ENCODE measurements around the gene FAM241B. TPM values are rescaled to one million over a fixed set of nuclear protein-coding genes. Genes with fewer than 3 reads are reported as not detected.

Gene FAM241B
- total RNA-seq, 2 experiments from 2014 or later, result 10.8 to 12.5 TPM

GRCh38 chr10:69669409-69669808, 39.4 kb downstream of the FAM241B start:
- CTCF ChIA-PET, result interaction anchor here (1.3 kb wide), 1 partner anchor 11 kb away, joined by 3 read pairs; no protein-coding TSS in a partner anchor
- ATAC-seq (no peak), DNase-seq (no peak)
- peaks cover 3% of the 10 kb centered on the region for H3K9me3 Mint-ChIP-seq
- intact Hi-C loops (cut with micrococcal nuclease), result no loop called here
- no peaks in the 10 kb centered on the region for H3K4me1 Mint-ChIP-seq (ENCODE audit: low read depth)
- POLR2A ChIA-PET, result no interaction called here
- peaks cover 23% of the 10 kb centered on the region for H3K27me3 Mint-ChIP-seq
- no peak overlapping the region for H3K27ac Mint-ChIP-seq
- no peaks in the 10 kb centered on the region for H3K36me3 Mint-ChIP-seq (ENCODE audit: low read depth)
- no peak overlapping the region for H3K4me3 Mint-ChIP-seq
- TF ChIP-seq CTCF (IDR thresholded peaks at IDR 0.05), result no peak

DNA sequence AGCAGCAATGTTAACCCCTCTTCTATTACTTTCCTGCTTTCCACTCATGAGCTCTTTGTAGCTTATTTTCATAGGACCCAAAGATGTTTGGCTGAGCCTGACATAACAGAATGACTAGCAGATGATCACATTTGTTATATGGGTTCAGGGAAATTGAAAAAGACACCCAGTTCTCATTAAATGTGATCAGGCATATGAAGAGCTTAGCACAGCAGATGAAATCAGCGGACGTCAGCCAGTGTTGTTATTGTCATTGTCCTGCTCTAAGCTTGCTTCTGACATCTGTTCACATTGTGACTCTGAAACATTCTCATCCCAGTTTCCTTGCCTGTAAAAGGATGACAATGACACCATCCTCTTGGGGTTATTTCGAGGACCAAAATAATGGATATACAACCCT, 43.5 kb downstream of the FAM241B start:
- H3K27ac Mint-ChIP-seq, result no peak overlapping the region
- no peak for TF ChIP-seq CTCF (IDR thresholded peaks at IDR 0.05)
- ATAC-seq (no peak), DNase-seq (no peak)
- no peaks in the 10 kb centered on the region for H3K36me3 Mint-ChIP-seq (ENCODE audit: low read depth)
- CTCF ChIA-PET, result interaction anchor here (0.8 to 1.4 kb wide), 3 partner anchors 9 to 27 kb away, joined by 3 to 4 read pairs (median 4); no protein-coding TSS in a partner anchor
- intact Hi-C loops (cut with micrococcal nuclease), result no loop called here
- H3K9me3 Mint-ChIP-seq, result peaks cover 3% of the 10 kb centered on the region
- POLR2A ChIA-PET, result no interaction called here
- H3K4me1 Mint-ChIP-seq (ENCODE audit: low read depth), result no peaks in the 10 kb centered on the region
- H3K4me3 Mint-ChIP-seq, result no peak overlapping the region
- peaks cover 18% of the 10 kb centered on the region for H3K27me3 Mint-ChIP-seq

GRCh38 chr10:69674786-69675185, 44.7 kb downstream of the FAM241B start:
- H3K36me3 Mint-ChIP-seq (ENCODE audit: low read depth), result no peaks in the 10 kb centered on the region
- TF ChIP-seq CTCF (IDR thresholded peaks at IDR 0.05), result no peak
- H3K27ac Mint-ChIP-seq, result no peak overlapping the region
- ChIA-PET POLR2A (no interaction called here), CTCF (no interaction called here)
- H3K4me3 Mint-ChIP-seq, result no peak overlapping the region
- peaks cover 3% of the 10 kb centered on the region for H3K9me3 Mint-ChIP-seq
- no peak for DNase-seq
- H3K4me1 Mint-ChIP-seq (ENCODE audit: low read depth), result no peaks in the 10 kb centered on the region
- peaks cover 14% of the 10 kb centered on the region for H3K27me3 Mint-ChIP-seq
- intact Hi-C loops (cut with micrococcal nuclease), result no loop called here
- no peak for ATAC-seq

DNA sequence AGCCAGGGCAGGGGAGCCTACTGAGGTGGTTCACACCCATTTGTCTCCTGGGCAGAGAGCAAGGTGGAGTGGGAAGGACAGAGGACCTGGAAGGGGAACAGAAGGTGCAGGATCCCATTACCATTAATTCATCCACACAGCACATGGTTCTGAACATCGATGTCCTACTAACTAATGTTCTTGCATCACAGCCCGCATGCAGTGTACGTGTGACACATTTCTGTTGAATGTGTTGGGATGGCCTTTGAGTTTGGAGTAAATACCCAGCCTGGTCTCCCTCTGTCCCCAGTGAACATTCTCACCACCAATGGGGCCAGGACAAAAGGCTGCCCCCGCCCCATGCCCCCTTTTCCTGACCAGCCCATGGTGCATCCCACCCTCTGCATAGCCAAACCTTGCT, 46.3 kb downstream of the FAM241B start:
- DNase-seq, result no peak
- Mint-ChIP-seq H3K9me3 (peaks cover 3% of the 10 kb centered on the region), H3K27me3 (peaks cover 21% of the 10 kb centered on the region), H3K27ac (no peak overlapping the region), H3K36me3 (ENCODE audit: low read depth) (no peaks in the 10 kb centered on the region), H3K4me1 (ENCODE audit: low read depth) (no peaks in the 10 kb centered on the region), H3K4me3 (no peak overlapping the region)
- CTCF ChIA-PET, result no interaction called here
- POLR2A ChIA-PET, result no interaction called here
- intact Hi-C loops (cut with micrococcal nuclease), result no loop called here
- ATAC-seq, result no peak
- no peak for TF ChIP-seq CTCF (IDR thresholded peaks at IDR 0.05)

- Mint-ChIP-seq H3K4me1 (ENCODE audit: low read depth) (no peaks in the 10 kb centered on the region), H3K36me3 (ENCODE audit: low read depth) (no peaks in the 10 kb centered on the region), H3K4me3 (no peak overlapping the region), H3K9me3 (no peaks in the 10 kb centered on the region), H3K27me3 (peaks cover 22% of the 10 kb centered on the region), H3K27ac (no peak overlapping the region)
- DNase-seq (no peak), ATAC-seq (no peak)
- intact Hi-C loops (cut with micrococcal nuclease), result no loop called here
- POLR2A ChIA-PET, result no interaction called here
- no peak for TF ChIP-seq CTCF (IDR thresholded peaks at IDR 0.05)
- CTCF ChIA-PET, result interaction anchor here (1.2 to 1.4 kb wide), 2 partner anchors 18 to 163 kb away, joined by 3 to 4 read pairs; no protein-coding TSS in a partner anchor
Measured at GRCh38 chr10:69677985-69678654, 48.1 kb downstream of the FAM241B start.

Measured in activated CD8-positive, alpha-beta T cell treated with anti-CD3 and anti-CD28 coated beads for 36 hours (primary cell).